HL-60 (cell line): Measurements from ENCODE around the gene ANTXR1.

ENCODE experiments used
- POLR2AphosphoS5 ChIP-seq: IDR thresholded peaks from 2 replicates; pipeline ENCODE4 v1.6.1; 2012; ENCODE audit warnings: low read depth
- TF ChIP-seq, protein P1 (sequence below): IDR thresholded peaks from 2 replicates; pipeline ENCODE4 v1.6.1; 2012; ENCODE audit warnings: low read depth; ENCODE audit not compliant: insufficient replicate concordance
- TF ChIP-seq, protein P2 (sequence below): IDR thresholded peaks from one replicate; pipeline ENCODE4 v1.5.1; 2011; ENCODE audit warnings: low read length, control low read depth, inconsistent platforms; ENCODE audit not compliant: insufficient read depth

DNA sequence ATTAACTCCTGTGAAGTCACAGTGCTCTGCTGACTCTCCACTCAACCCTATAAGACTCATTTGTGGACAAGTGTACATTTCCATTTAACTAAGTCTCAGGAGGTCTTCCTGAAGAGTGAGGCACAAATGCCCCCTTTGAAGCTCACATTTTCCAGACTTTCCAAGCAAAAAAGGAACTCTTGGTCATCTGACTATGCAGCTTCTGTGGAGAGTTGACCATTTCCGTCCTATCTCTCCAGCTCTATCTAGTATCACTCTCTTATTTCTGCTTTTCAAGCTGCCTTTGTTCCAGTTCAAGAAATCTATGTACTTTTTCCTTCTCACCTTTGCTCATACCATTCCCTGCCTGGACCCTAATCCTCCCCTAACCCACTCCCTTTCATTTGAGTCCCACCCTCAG is 77.0 kb downstream of the ANTXR1 start:
- TF ChIP-seq, protein P1, sequence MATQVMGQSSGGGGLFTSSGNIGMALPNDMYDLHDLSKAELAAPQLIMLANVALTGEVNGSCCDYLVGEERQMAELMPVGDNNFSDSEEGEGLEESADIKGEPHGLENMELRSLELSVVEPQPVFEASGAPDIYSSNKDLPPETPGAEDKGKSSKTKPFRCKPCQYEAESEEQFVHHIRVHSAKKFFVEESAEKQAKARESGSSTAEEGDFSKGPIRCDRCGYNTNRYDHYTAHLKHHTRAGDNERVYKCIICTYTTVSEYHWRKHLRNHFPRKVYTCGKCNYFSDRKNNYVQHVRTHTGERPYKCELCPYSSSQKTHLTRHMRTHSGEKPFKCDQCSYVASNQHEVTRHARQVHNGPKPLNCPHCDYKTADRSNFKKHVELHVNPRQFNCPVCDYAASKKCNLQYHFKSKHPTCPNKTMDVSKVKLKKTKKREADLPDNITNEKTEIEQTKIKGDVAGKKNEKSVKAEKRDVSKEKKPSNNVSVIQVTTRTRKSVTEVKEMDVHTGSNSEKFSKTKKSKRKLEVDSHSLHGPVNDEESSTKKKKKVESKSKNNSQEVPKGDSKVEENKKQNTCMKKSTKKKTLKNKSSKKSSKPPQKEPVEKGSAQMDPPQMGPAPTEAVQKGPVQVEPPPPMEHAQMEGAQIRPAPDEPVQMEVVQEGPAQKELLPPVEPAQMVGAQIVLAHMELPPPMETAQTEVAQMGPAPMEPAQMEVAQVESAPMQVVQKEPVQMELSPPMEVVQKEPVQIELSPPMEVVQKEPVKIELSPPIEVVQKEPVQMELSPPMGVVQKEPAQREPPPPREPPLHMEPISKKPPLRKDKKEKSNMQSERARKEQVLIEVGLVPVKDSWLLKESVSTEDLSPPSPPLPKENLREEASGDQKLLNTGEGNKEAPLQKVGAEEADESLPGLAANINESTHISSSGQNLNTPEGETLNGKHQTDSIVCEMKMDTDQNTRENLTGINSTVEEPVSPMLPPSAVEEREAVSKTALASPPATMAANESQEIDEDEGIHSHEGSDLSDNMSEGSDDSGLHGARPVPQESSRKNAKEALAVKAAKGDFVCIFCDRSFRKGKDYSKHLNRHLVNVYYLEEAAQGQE: no peak
- TF ChIP-seq, protein P2, sequence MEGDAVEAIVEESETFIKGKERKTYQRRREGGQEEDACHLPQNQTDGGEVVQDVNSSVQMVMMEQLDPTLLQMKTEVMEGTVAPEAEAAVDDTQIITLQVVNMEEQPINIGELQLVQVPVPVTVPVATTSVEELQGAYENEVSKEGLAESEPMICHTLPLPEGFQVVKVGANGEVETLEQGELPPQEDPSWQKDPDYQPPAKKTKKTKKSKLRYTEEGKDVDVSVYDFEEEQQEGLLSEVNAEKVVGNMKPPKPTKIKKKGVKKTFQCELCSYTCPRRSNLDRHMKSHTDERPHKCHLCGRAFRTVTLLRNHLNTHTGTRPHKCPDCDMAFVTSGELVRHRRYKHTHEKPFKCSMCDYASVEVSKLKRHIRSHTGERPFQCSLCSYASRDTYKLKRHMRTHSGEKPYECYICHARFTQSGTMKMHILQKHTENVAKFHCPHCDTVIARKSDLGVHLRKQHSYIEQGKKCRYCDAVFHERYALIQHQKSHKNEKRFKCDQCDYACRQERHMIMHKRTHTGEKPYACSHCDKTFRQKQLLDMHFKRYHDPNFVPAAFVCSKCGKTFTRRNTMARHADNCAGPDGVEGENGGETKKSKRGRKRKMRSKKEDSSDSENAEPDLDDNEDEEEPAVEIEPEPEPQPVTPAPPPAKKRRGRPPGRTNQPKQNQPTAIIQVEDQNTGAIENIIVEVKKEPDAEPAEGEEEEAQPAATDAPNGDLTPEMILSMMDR: no peak
- TF ChIP-seq POLR2AphosphoS5: no peak
